ENCODE data around the gene CNGA2. TPM values are rescaled to one million over a fixed set of nuclear protein-coding genes. Genes with fewer than 3 reads are reported as not detected.

CNGA2 gene
- total and polyA plus RNA-seq, 9 of the 15 experiments (the other 6 are each of a cell fraction or from before 2014, with no cell fraction given), result not detected

DNA sequence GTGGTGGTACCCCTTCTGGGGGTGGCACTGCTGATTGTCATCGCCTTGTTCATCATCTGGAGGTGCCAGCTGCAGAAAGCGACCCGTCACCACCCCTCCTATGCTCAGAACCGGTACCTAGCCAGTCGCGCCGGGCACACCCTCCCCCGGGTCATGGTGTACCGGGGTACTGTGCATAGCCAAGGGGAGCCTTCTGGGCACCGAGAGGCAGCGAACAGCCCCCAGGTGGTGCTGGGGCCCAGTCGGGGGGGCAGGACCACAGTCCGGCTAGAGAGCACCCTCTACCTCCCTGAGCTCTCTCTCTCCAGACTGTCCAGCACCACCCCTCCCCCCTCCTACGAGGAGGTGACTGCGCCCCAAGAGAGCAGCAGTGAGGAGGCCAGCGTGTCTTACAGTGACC lies 34.0 kb upstream of the CNGA2 start:
- in situ Hi-C loops (cut with MboI), result no loop called here
- Histone ChIP-seq H3K9me3 (replicated peaks; ENCODE audit: control insufficient read depth, insufficient read depth, low read depth, low read length) (no peaks in the 10 kb centered on the region), H3K79me2 (ENCODE audit: control insufficient read depth, insufficient read depth, low read length) (no peaks in the 10 kb centered on the region), H3K4me2 (ENCODE audit: insufficient read depth, low read length) (no peak overlapping the region), H3K4me3 (no peak overlapping the region), H3K4me1 (replicated peaks in 1 of 2; ENCODE audit: control insufficient read depth in 2 of 2, insufficient read depth in 2 of 2, low read length in 2 of 2) (no peaks in the 10 kb centered on the region; a peak in 1 of 5 replicates), H3K36me3 (ENCODE audit: control insufficient read depth, insufficient read depth, low read length) (no peaks in the 10 kb centered on the region), H4K20me1 (replicated peaks; ENCODE audit: control insufficient read depth, insufficient read depth, low read length) (no peaks in the 10 kb centered on the region), H3K27ac (ENCODE audit: extremely low read depth, low read depth, low read length) (no peak overlapping the region), H3K9me1 (ENCODE audit: control insufficient read depth, insufficient read depth, low read length) (no peaks in the 10 kb centered on the region), H3K27me3 (ENCODE audit: control insufficient read depth in 2 of 2, insufficient read depth in 2 of 2, low read length in 2 of 2) (peaks cover 3 to 58% of the 10 kb centered on the region in 2 experiments; a peak in 3 of 5 replicates), H3K9ac (ENCODE audit: insufficient read depth in 1 of 2, low read depth in 2 of 2, low read length in 2 of 2) (no peak overlapping the region), H2AFZ (ENCODE audit: low read depth, low read length) (no peak overlapping the region)
- intact Hi-C loops (cut with micrococcal nuclease), result no loop called here
- POLR2A ChIA-PET, result no interaction called here
- DNase-seq (ENCODE audit: extremely low read depth in 1 of 4, low spot score in 3 of 4) (no peak), FAIRE-seq (no peak), ATAC-seq (no peak)
- no TSS peak for BruUV-seq (replicated peaks)
- CTCF ChIA-PET (ENCODE audit: low intra/inter-chr PET ratio), result no interaction called here
- TF ChIP-seq CHD4 (IDR thresholded peaks at IDR 0.05; ENCODE audit: insufficient read depth, insufficient replicate concordance, low read depth, low read length, poor library complexity, severe bottlenecking) (no peak), FOXJ3 (CRISPR knock-in tag; IDR thresholded peaks at IDR 0.05) (no peak), CCNT2 (IDR thresholded peaks at IDR 0.05; ENCODE audit: borderline replicate concordance, extremely low read depth, insufficient read length, low read depth, low read length) (no peak), CSDE1 (IDR thresholded peaks at IDR 0.05) (no peak), ZNF785 (CRISPR knock-in tag; IDR thresholded peaks at IDR 0.05) (no peak), ZNF707 (CRISPR knock-in tag; conservative IDR thresholded peaks at IDR 0.05) (no peak), CREB3 (tag; conservative IDR thresholded peaks at IDR 0.05; ENCODE audit: low read depth) (no peak)
- TF ChIP-seq, protein P1, sequence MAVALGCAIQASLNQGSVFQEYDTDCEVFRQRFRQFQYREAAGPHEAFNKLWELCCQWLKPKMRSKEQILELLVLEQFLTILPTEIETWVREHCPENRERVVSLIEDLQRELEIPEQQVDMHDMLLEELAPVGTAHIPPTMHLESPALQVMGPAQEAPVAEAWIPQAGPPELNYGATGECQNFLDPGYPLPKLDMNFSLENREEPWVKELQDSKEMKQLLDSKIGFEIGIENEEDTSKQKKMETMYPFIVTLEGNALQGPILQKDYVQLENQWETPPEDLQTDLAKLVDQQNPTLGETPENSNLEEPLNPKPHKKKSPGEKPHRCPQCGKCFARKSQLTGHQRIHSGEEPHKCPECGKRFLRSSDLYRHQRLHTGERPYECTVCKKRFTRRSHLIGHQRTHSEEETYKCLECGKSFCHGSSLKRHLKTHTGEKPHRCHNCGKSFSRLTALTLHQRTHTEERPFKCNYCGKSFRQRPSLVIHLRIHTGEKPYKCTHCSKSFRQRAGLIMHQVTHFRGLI (CRISPR knock-in tag; IDR thresholded peaks at IDR 0.05), result no peak
- WGBS (ENCODE audit: insufficient coverage, low coverage, missing lambda C conversion rate), result 0% methylated on average over 6 of the region's 16 CpGs

All from K562 (cell line).